SK-N-SH (cell line): ENCODE data around the gene TMA7.
"Not testable (repeated sequence)": the region's sequence is repeated elsewhere in the genome, so short reads cannot be mapped to it uniquely, and the experiment has no call there.

Experiments
- CTCF ChIP-seq: fragments of 200-600 bp; sonication (generic); IDR thresholded peaks from 2 replicates; pipeline ENCODE4 v1.6.1; 2017; ENCODE audit warnings: antibody characterized with exemption, mild to moderate bottlenecking, moderate library complexity
- REST ChIP-seq: IDR thresholded peaks from 2 replicates; pipeline ENCODE4 v1.6.1; 2012; ENCODE audit warnings: mild to moderate bottlenecking, low read depth, low read length, moderate library complexity
- RFX5 ChIP-seq: IDR thresholded peaks from 2 replicates; pipeline ENCODE4 v1.6.1; 2012; ENCODE audit warnings: mild to moderate bottlenecking, improper control_type of control experiment, low read length

GRCh38 chr3:48461767-48462166 is 21.7 kb downstream of the TMA7 start:
- TF ChIP-seq REST, CTCF, RFX5: not testable (repeated sequence)
